ENCODE results near the gene CHAF1B.

The CHAF1B gene

GRCh38 chr21:36402339-36402738, 17.1 kb downstream of the CHAF1B start:
- ChIA-PET POLR2A (interaction anchor here (0.9 kb wide), 1 partner anchor 26 kb away, joined by 5 read pairs; no protein-coding TSS in a partner anchor), CTCF (interaction anchor here (0.6 to 0.9 kb wide), 5 partner anchors 20 to 891 kb away, joined by 3 to 5 read pairs (median 3); no protein-coding TSS in a partner anchor)
- TF ChIP-seq ZBTB11 (tag by site-specific recombination; conservative IDR thresholded peaks at IDR 0.05; ENCODE audit: low read depth) (no peak), ZNF521 (tag by site-specific recombination; IDR thresholded peaks at IDR 0.05) (no peak), ZNF76 (tag by site-specific recombination; IDR thresholded peaks at IDR 0.05; ENCODE audit: borderline replicate concordance, low read depth) (no peak), ZNF561 (tag by site-specific recombination; IDR thresholded peaks at IDR 0.05; ENCODE audit: borderline replicate concordance) (no peak), ZNF488 (tag by site-specific recombination; IDR thresholded peaks at IDR 0.05) (no peak), YY2 (tag by site-specific recombination; IDR thresholded peaks at IDR 0.05) (no peak), ZSCAN18 (tag by site-specific recombination; IDR thresholded peaks at IDR 0.05) (no peak), ZNF670 (tag by site-specific recombination; IDR thresholded peaks at IDR 0.05; ENCODE audit: low read depth) (no peak), ZNF184 (tag by site-specific recombination; IDR thresholded peaks at IDR 0.05) (no peak), HOXA7 (CRISPR knock-in tag; IDR thresholded peaks at IDR 0.05; ENCODE audit: borderline replicate concordance) (no peak), ZNF777 (tag by site-specific recombination; IDR thresholded peaks at IDR 0.05; ENCODE audit: borderline replicate concordance) (no peak), ZNF624 (tag by site-specific recombination; IDR thresholded peaks at IDR 0.05) (no peak), GLIS1 (tag by site-specific recombination; IDR thresholded peaks at IDR 0.05) (no peak), PRDM10 (tag by site-specific recombination; IDR thresholded peaks at IDR 0.05) (no peak)
- no peak overlapping the region for H3K4me3 ChIP-seq (ENCODE audit: low read depth, low read length)
- H3K36me3 ChIP-seq (ENCODE audit: control insufficient read depth in 2 of 2, insufficient read depth in 1 of 2, low read length in 2 of 2) = peaks cover 82 to 85% of the 10 kb centered on the region in 2 experiments
- no peaks in the 10 kb centered on the region for H3K9me3 ChIP-seq (ENCODE audit: control insufficient read depth, insufficient read depth, low read depth, low read length)
- no peak overlapping the region for H3K27ac ChIP-seq (ENCODE audit: extremely low read depth, low read depth, low read length)
- no peaks in the 10 kb centered on the region for H3K4me1 ChIP-seq (ENCODE audit: control insufficient read depth, insufficient read depth, low read length)

GRCh38 chr21:36403713-36404112, 18.5 kb downstream of the CHAF1B start:
- POLR2A ChIA-PET = interaction anchor here (0.7 kb wide), 2 partner anchors 84 to 132 kb away, joined by 3 read pairs; no protein-coding TSS in a partner anchor
- H3K27ac ChIP-seq (ENCODE audit: extremely low read depth, low read depth, low read length) = no peak overlapping the region
- peaks cover 77 to 79% of the 10 kb centered on the region in 2 experiments for H3K36me3 ChIP-seq (ENCODE audit: control insufficient read depth in 2 of 2, insufficient read depth in 1 of 2, low read length in 2 of 2)
- H3K4me3 ChIP-seq (ENCODE audit: low read depth, low read length) = no peak overlapping the region
- CTCF ChIA-PET = interaction anchor here (0.5 kb wide), 1 partner anchor 514 kb away, joined by 3 read pairs; no protein-coding TSS in a partner anchor
- H3K4me1 ChIP-seq (ENCODE audit: control insufficient read depth, insufficient read depth, low read length) = no peaks in the 10 kb centered on the region
- no peaks in the 10 kb centered on the region for H3K9me3 ChIP-seq (ENCODE audit: control insufficient read depth, insufficient read depth, low read depth, low read length)
- TF ChIP-seq ZNF629 (tag by site-specific recombination; IDR thresholded peaks at IDR 0.05) = no peak
- no peak for TF ChIP-seq ZNF585B (tag by site-specific recombination; IDR thresholded peaks at IDR 0.05)
- no peak for TF ChIP-seq ZNF670 (tag by site-specific recombination; IDR thresholded peaks at IDR 0.05; ENCODE audit: low read depth)
- TF ChIP-seq ZNF280D (tag by site-specific recombination; IDR thresholded peaks at IDR 0.05) = no peak
- TF ChIP-seq ZNF664 (tag by site-specific recombination; IDR thresholded peaks at IDR 0.05) = no peak
- TF ChIP-seq OVOL3 (tag by site-specific recombination; IDR thresholded peaks at IDR 0.05) = no peak
- no peak for TF ChIP-seq ZNF10 (tag by site-specific recombination; IDR thresholded peaks at IDR 0.05)
